GM06990 (cell line): ENCODE measurements around the gene LDLRAD4.

Experiments
- DNase-seq: peaks from one replicate; pipeline ENCODE4 v3.0.0-alpha.2; 2011; ENCODE audit not compliant: insufficient read length; ENCODE audit errors: extremely low read depth
- H3K27me3 ChIP-seq: replicated peaks from 2 replicates; pipeline ENCODE4 v1.6.0; 2011; ENCODE audit warnings: low read length; ENCODE audit not compliant: control insufficient read depth, insufficient read depth
- H3K36me3 ChIP-seq: 2 replicates; pipeline ENCODE4 v1.5.1; 2011; ENCODE audit warnings: low read length; ENCODE audit not compliant: control insufficient read depth, insufficient read depth
- H3K4me3 ChIP-seq: replicated peaks from 2 replicates; pipeline ENCODE4 v1.5.1; 2011; ENCODE audit warnings: low read depth, mild to moderate bottlenecking, control low read depth, low read length
- CTCF ChIP-seq: IDR thresholded peaks from 2 replicates; pipeline ENCODE4 v1.5.1; 2011; ENCODE audit warnings: low read length, control low read depth, mild to moderate bottlenecking, inconsistent platforms; ENCODE audit not compliant: insufficient read depth, poor library complexity, severe bottlenecking

Gene LDLRAD4

GRCh38 chr18:13265911-13266217, 47.3 kb downstream of the LDLRAD4 start:
- DNase-seq = no peak
- no peak overlapping the region for H3K4me3 ChIP-seq
- peaks cover 1% of the 10 kb centered on the region for H3K27me3 ChIP-seq

GRCh38 chr18:13266218-13267100, 47.9 kb downstream of the LDLRAD4 start:
- no peaks in the 10 kb centered on the region for H3K36me3 ChIP-seq
- no peak for TF ChIP-seq CTCF
- no peak overlapping the region for H3K4me3 ChIP-seq
- DNase-seq = no peak
- H3K27me3 ChIP-seq = peaks cover 1% of the 10 kb centered on the region

More at GRCh38 chr18:13265911-13266217, 47.3 kb downstream of the LDLRAD4 start:
- H3K36me3 ChIP-seq = no peaks in the 10 kb centered on the region
- no peak for TF ChIP-seq CTCF

- no peak for DNase-seq
- peaks cover 1% of the 10 kb centered on the region for H3K27me3 ChIP-seq
- H3K4me3 ChIP-seq = no peak overlapping the region
- TF ChIP-seq CTCF = no peak
- H3K36me3 ChIP-seq = no peaks in the 10 kb centered on the region
These were observed 48.9 kb downstream of the LDLRAD4 start for GRCh38 chr18:13267431-13267873.

GRCh38 chr18:13268158-13269012, 49.8 kb downstream of the LDLRAD4 start:
- no peaks in the 10 kb centered on the region for H3K36me3 ChIP-seq
- no peak for TF ChIP-seq CTCF
- H3K27me3 ChIP-seq = peaks cover 1% of the 10 kb centered on the region
- no peak overlapping the region for H3K4me3 ChIP-seq
- no peak for DNase-seq

- no peak overlapping the region for H3K4me3 ChIP-seq
- DNase-seq = no peak
- peaks cover 1% of the 10 kb centered on the region for H3K27me3 ChIP-seq
- no peaks in the 10 kb centered on the region for H3K36me3 ChIP-seq
- no peak for TF ChIP-seq CTCF
These were observed 50.4 kb downstream of the LDLRAD4 start for GRCh38 chr18:13269013-13269280.
